Dendritic cell treated with granulocyte-macrophage colony-stimulating factor and Interleukin-4, amounts not matched to agents 40 ng/mL and 50 ng/mL, for 4 days (primary cell): Measurements from ENCODE around the gene GP5.

Source experiments
- H3K27ac Mint-ChIP-seq: one replicate; pipeline ENCODE4 v1.8.0; 2022; ENCODE audit warnings: mild to moderate bottlenecking, mixed read lengths
- H3K27me3 Mint-ChIP-seq: one replicate; pipeline ENCODE4 v1.8.0; 2022; ENCODE audit warnings: mild to moderate bottlenecking, mixed read lengths
- H3K36me3 Mint-ChIP-seq: one replicate; pipeline ENCODE4 v1.8.0; 2022; ENCODE audit warnings: low read depth, mixed read lengths
- H3K4me1 Mint-ChIP-seq: one replicate; pipeline ENCODE4 v1.8.0; 2022; ENCODE audit warnings: low read depth, mixed read lengths
- H3K4me3 Mint-ChIP-seq: one replicate; pipeline ENCODE4 v1.8.0; 2022; ENCODE audit warnings: mild to moderate bottlenecking, moderate library complexity, mixed read lengths
- H3K9me3 Mint-ChIP-seq: one replicate; pipeline ENCODE4 v1.8.0; 2022; ENCODE audit warnings: mixed read lengths
- intact Hi-C: fragments of 100-400 bp; cut with micrococcal nuclease; formaldehyde crosslinking; loops from one replicate; pipeline ENCODE4 v1.15.0; 2022

The GP5 gene

GRCh38 chr3:194422188-194422587 lies 23.1 kb upstream of the GP5 start:
- Mint-ChIP-seq H3K27ac (no peak overlapping the region), H3K4me1 (peaks cover 5% of the 10 kb centered on the region), H3K36me3 (peaks cover 77% of the 10 kb centered on the region), H3K9me3 (no peaks in the 10 kb centered on the region), H3K4me3 (no peak overlapping the region), H3K27me3 (no peaks in the 10 kb centered on the region)
- intact Hi-C loops: no loop called here

GRCh38 chr3:194418671-194419070 lies 19.6 kb upstream of the GP5 start:
- Mint-ChIP-seq H3K9me3 (no peaks in the 10 kb centered on the region), H3K36me3 (peaks cover 79% of the 10 kb centered on the region), H3K4me3 (no peak overlapping the region), H3K27ac (no peak overlapping the region), H3K4me1 (peaks cover 5% of the 10 kb centered on the region), H3K27me3 (no peaks in the 10 kb centered on the region)
- intact Hi-C loops: no loop called here

- peaks cover 63% of the 10 kb centered on the region for H3K36me3 Mint-ChIP-seq
- H3K27me3 Mint-ChIP-seq: no peaks in the 10 kb centered on the region
- no peak overlapping the region for H3K27ac Mint-ChIP-seq
- no peaks in the 10 kb centered on the region for H3K4me1 Mint-ChIP-seq
- intact Hi-C loops: no loop called here
- no peaks in the 10 kb centered on the region for H3K9me3 Mint-ChIP-seq
- no peak overlapping the region for H3K4me3 Mint-ChIP-seq
Observed at GRCh38 chr3:194407423-194407822, 8.4 kb upstream of the GP5 start.

- intact Hi-C loops: loop anchor here (2.0 kb wide), 1 partner anchor 73 kb away; no protein-coding TSS in a partner anchor
- H3K27ac Mint-ChIP-seq: no peak overlapping the region
Observed at GRCh38 chr3:194405766-194406165, 6.7 kb upstream of the GP5 start.

GRCh38 chr3:194404365-194405140 lies 5.5 kb upstream of the GP5 start:
- intact Hi-C loops: loop anchor here (2.0 kb wide), 1 partner anchor 72 kb away; no protein-coding TSS in a partner anchor
- peaks cover 5% of the 10 kb centered on the region for H3K4me1 Mint-ChIP-seq
- H3K9me3 Mint-ChIP-seq: no peaks in the 10 kb centered on the region
- H3K27ac Mint-ChIP-seq: no peak overlapping the region
- peaks cover 35% of the 10 kb centered on the region for H3K36me3 Mint-ChIP-seq
- H3K4me3 Mint-ChIP-seq: no peak overlapping the region
- peaks cover 6% of the 10 kb centered on the region for H3K27me3 Mint-ChIP-seq

More at GRCh38 chr3:194405766-194406165, 6.7 kb upstream of the GP5 start:
- H3K4me3 Mint-ChIP-seq: no peak overlapping the region
- no peaks in the 10 kb centered on the region for H3K4me1 Mint-ChIP-seq
- peaks cover 48% of the 10 kb centered on the region for H3K36me3 Mint-ChIP-seq
- no peaks in the 10 kb centered on the region for H3K27me3 Mint-ChIP-seq
- H3K9me3 Mint-ChIP-seq: no peaks in the 10 kb centered on the region

- Mint-ChIP-seq H3K27ac (no peak overlapping the region), H3K4me1 (peaks cover 24% of the 10 kb centered on the region), H3K27me3 (peaks cover 33% of the 10 kb centered on the region), H3K4me3 (no peak overlapping the region), H3K9me3 (no peaks in the 10 kb centered on the region), H3K36me3 (peaks cover 13% of the 10 kb centered on the region)
- intact Hi-C loops: no loop called here
Observed at GRCh38 chr3:194401868-194402329, 2.8 kb upstream of the GP5 start.

GRCh38 chr3:194401346-194401745 lies 2.3 kb upstream of the GP5 start:
- H3K9me3 Mint-ChIP-seq: no peaks in the 10 kb centered on the region
- intact Hi-C loops: no loop called here
- no peak overlapping the region for H3K4me3 Mint-ChIP-seq

GRCh38 chr3:194399874-194400411 lies 877 bp upstream of the GP5 start:
- Mint-ChIP-seq H3K27ac (no peak overlapping the region), H3K4me3 (no peak overlapping the region), H3K27me3 (peaks cover 51% of the 10 kb centered on the region), H3K9me3 (no peaks in the 10 kb centered on the region), H3K36me3 (no peaks in the 10 kb centered on the region), H3K4me1 (peaks cover 34% of the 10 kb centered on the region)
- intact Hi-C loops: no loop called here

More at GRCh38 chr3:194401346-194401745, 2.3 kb upstream of the GP5 start:
- Mint-ChIP-seq H3K36me3 (peaks cover 13% of the 10 kb centered on the region), H3K27ac (no peak overlapping the region), H3K27me3 (peaks cover 37% of the 10 kb centered on the region), H3K4me1 (peaks cover 29% of the 10 kb centered on the region)

- peaks cover 60% of the 10 kb centered on the region for H3K27me3 Mint-ChIP-seq
- no peaks in the 10 kb centered on the region for H3K9me3 Mint-ChIP-seq
- H3K4me3 Mint-ChIP-seq: no peak overlapping the region
- H3K36me3 Mint-ChIP-seq: no peaks in the 10 kb centered on the region
- H3K27ac Mint-ChIP-seq: no peak overlapping the region
- intact Hi-C loops: no loop called here
- H3K4me1 Mint-ChIP-seq: peaks cover 34% of the 10 kb centered on the region
Observed at GRCh38 chr3:194397757-194398312, 1.2 kb downstream of the GP5 start.

GRCh38 chr3:194396859-194397756 lies 2.0 kb downstream of the GP5 start:
- Mint-ChIP-seq H3K27ac (no peak overlapping the region), H3K9me3 (no peaks in the 10 kb centered on the region), H3K27me3 (peaks cover 63% of the 10 kb centered on the region), H3K36me3 (no peaks in the 10 kb centered on the region), H3K4me1 (peaks cover 34% of the 10 kb centered on the region), H3K4me3 (peak overlapping the region; percentile 47)
- intact Hi-C loops: no loop called here

- peak overlapping the region; percentile 11 for H3K4me3 Mint-ChIP-seq
- peaks cover 34% of the 10 kb centered on the region for H3K4me1 Mint-ChIP-seq
- intact Hi-C loops: no loop called here
- no peaks in the 10 kb centered on the region for H3K36me3 Mint-ChIP-seq
- peaks cover 65% of the 10 kb centered on the region for H3K27me3 Mint-ChIP-seq
- no peaks in the 10 kb centered on the region for H3K9me3 Mint-ChIP-seq
- no peak overlapping the region for H3K27ac Mint-ChIP-seq
Observed at GRCh38 chr3:194396539-194396858, 2.6 kb downstream of the GP5 start.

GRCh38 chr3:194395778-194396538 lies 3.1 kb downstream of the GP5 start:
- Mint-ChIP-seq H3K36me3 (no peaks in the 10 kb centered on the region), H3K9me3 (peaks cover 4% of the 10 kb centered on the region), H3K27me3 (peaks cover 69% of the 10 kb centered on the region), H3K4me3 (peak overlapping the region; percentile 11), H3K4me1 (peaks cover 34% of the 10 kb centered on the region), H3K27ac (no peak overlapping the region)
- intact Hi-C loops: no loop called here

GRCh38 chr3:194395212-194395611 lies 3.9 kb downstream of the GP5 start:
- peaks cover 77% of the 10 kb centered on the region for H3K27me3 Mint-ChIP-seq
- no peaks in the 10 kb centered on the region for H3K36me3 Mint-ChIP-seq

More at GRCh38 chr3:194395212-194395611, 3.9 kb downstream of the GP5 start:
- H3K4me1 Mint-ChIP-seq: peaks cover 33% of the 10 kb centered on the region
- H3K9me3 Mint-ChIP-seq: peaks cover 10% of the 10 kb centered on the region
- no peak overlapping the region for H3K27ac Mint-ChIP-seq
- H3K4me3 Mint-ChIP-seq: no peak overlapping the region
- intact Hi-C loops: no loop called here
